ENCODE results near the gene ANKRD35.
"Not testable (repeated sequence)": the region's sequence is repeated elsewhere in the genome, so short reads cannot be mapped to it uniquely, and the experiment has no call there.

Gene ANKRD35, protein sequence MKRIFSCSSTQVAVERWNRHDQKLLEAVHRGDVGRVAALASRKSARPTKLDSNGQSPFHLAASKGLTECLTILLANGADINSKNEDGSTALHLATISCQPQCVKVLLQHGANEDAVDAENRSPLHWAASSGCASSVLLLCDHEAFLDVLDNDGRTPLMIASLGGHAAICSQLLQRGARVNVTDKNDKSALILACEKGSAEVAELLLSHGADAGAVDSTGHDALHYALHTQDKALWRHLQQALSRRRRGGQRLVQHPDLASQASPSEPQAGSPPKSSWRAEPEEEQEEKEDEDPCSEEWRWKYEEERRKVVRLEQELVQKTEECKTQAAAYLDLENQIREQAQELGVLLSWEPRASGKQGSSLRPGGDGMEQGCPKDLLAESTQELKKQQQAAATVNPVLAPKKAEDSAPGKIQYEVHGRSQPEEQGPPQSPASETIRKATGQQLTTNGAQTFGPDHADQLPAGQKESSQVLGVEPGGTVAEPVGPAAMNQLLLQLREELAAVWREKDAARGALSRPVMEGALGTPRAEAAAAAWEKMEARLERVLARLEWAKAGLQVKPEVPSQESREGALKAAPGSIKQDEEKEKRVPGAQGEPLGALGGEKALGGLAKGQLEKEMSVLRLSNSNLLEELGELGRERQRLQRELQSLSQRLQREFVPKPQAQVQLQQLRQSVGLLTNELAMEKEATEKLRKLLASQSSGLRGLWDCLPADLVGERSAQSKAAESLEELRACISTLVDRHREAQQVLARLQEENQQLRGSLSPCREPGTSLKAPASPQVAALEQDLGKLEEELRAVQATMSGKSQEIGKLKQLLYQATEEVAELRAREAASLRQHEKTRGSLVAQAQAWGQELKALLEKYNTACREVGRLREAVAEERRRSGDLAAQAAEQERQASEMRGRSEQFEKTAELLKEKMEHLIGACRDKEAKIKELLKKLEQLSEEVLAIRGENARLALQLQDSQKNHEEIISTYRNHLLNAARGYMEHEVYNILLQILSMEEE

DNA sequence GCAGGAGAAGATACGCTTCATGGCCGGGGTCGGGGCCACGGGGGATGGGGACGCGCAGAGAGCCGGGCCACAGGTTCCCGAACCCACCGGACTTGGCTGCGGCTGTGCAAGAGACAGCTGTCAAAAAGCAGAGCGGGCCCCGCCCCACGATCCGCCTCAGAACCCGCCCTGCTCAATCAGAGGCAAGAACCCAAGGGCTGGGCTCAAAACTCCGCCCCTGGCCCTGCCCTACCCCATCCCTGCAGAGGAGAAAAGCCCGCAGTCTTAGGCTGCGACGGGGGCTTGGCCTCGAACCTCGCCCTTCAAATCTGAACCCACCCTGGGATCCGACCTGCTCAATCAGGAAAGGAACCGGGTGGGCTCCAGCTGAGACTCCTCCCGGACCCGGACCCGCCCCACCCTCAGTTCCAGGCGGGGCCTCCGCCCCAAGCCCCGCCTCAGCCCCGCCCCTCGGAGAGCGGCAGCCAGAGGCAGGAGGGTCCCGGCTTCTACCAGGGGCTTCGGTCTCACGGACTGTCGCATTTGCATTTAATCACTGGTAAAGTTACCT lies at the start of gene ANKRD35:
Gene ANKRD35, minus strand, starts transcription at position 129 of the 550 bp plus-strand sequence. Its CDS starts 108 bp downstream, at position 21.
- DNase-seq (ENCODE audit: low read depth in 1 of 2, low spot score in 1 of 2): peak; percentile 63 to 82

DNA sequence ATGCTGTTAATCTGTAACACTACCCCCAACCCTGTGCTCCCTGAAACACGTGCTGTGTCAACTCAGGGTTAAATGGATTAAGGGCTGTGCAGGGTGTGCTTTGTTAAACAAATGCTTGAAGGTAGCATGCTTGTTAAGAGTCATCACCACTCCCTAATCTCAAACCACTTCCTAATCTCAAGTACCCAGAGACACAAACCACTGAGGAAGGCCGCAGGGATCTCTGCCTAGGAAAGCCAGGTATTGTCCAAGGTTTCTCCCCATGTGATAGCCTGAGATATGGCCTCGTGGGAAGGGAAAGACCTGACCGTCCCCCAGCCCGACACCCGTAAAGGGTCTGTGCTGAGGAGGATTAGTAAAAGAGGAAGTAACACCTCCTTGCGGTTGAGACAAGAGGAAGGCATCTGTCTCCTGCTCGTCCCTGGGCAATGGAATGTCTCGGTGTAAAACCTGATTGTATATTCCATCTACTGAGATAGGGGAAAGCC lies 46.9 kb upstream of the ANKRD35 start:
- not testable (repeated sequence) for DNase-seq (ENCODE audit: low read depth in 1 of 2, low spot score in 1 of 2)

- no peak for DNase-seq (ENCODE audit: low read depth in 1 of 2, low spot score in 1 of 2)
Measured at GRCh38 chr1:145927916-145928643, 42.4 kb upstream of the ANKRD35 start.

DNA sequence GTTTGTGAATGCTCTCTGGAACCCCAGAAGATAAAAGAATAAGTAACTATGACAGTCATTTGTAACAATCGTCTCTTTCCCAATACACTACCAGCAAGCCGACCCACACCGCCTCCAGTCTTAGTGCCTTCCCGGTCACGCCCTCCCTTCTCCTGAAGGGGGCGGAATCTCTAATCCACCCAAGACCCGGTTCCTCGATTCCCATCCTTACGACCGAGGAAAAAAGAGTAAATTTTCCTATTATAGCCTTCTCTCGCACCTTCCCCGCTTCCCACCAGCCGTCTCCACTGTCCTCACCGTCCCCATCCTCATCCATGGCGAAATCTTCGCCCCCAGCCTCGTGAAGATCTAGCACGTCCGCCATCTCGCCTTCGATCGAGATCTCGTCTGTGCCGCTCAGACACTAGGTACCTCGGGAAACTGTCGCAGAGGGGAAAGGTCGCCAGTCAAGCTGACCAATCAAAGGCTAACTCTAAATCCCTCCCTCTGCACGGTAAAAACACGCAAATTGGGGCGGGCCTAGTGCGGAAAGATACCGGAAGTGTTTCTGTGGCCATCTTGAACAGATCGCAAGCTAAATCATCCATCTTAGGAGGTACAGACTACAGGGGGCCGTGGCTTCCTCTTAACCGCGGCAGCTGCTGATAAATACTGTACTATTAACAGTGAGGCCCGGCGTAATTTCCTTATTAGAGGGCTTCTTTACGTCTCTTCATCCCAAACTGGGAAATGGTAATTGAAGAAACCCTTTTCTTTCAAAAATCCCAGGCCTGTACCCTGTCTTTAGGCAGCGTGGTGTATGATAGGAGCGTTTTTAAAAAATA lies 41.6 kb upstream of the ANKRD35 start, which contains the start of gene RBM8A:
Gene RBM8A, minus strand, starts transcription at position 422 of the 824 bp plus-strand sequence. Its CDS starts 58 bp downstream, at position 364.
- peak; percentile 74 to 86 for DNase-seq (ENCODE audit: low read depth in 1 of 2, low spot score in 1 of 2)

- peak in 1 of 2 donors; percentile 28 for DNase-seq (ENCODE audit: low read depth in 1 of 2, low spot score in 1 of 2)
Measured at GRCh38 chr1:145926686-145927062, 41.0 kb upstream of the ANKRD35 start.

- no peak for DNase-seq (ENCODE audit: low read depth in 1 of 2, low spot score in 1 of 2)
Measured at GRCh38 chr1:145922266-145922665, 36.6 kb upstream of the ANKRD35 start.

DNA sequence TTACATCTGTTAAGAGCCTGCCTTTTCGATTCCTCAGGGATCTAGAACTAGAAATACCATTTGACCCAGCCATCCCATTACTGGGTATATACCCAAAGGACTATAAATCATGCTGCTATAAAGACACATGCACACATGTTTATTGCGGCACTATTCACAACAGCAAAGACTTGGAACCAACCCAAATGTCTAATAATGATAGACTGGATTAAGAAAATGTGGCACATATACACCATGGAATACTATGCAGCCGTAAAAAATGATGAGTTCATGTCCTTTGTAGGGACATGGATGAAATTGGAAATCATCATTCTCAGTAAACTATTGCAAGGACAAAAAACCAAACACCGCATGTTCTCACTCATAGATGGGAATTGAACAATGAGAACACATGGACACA lies 34.6 kb upstream of the ANKRD35 start:
- not testable (repeated sequence) for DNase-seq (ENCODE audit: low read depth in 1 of 2, low spot score in 1 of 2)

- no peak for DNase-seq (ENCODE audit: low read depth in 1 of 2, low spot score in 1 of 2)
Measured at GRCh38 chr1:145918992-145919939, 33.6 kb upstream of the ANKRD35 start.

- peak; percentile 85 to 90 for DNase-seq (ENCODE audit: low read depth in 1 of 2, low spot score in 1 of 2)
Measured at GRCh38 chr1:145918144-145918991, 32.7 kb upstream of the ANKRD35 start, which contains the start of gene PEX11B. TSS of gene PEX11B (minus strand) at chr1:145918717. CDS start at chr1:145918688, 29 bp downstream.

DNA sequence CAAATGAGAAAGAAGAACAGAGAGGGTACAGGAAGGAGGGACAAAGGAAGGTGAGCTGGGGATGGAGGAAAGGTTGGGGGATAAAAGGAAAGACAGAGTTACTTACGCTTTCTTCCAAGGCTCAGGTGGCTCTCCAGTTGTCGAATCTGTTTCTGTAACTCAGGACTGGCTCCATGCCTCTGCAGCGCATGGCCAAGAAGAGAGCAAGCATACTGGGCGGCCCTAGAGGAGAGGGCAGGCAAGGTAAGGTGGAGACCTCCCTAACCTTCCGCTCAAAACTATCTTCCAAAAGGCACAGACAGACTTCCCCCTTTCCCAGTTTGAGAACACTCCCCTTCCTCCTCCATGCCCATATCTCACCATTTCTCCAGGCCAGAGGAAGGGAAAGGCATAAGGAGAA lies 31.9 kb upstream of the ANKRD35 start:
- DNase-seq (ENCODE audit: low read depth in 1 of 2, low spot score in 1 of 2): no peak

- DNase-seq (ENCODE audit: low read depth in 1 of 2, low spot score in 1 of 2): no peak
Measured at GRCh38 chr1:145916745-145917144, 31.1 kb upstream of the ANKRD35 start.

DNA sequence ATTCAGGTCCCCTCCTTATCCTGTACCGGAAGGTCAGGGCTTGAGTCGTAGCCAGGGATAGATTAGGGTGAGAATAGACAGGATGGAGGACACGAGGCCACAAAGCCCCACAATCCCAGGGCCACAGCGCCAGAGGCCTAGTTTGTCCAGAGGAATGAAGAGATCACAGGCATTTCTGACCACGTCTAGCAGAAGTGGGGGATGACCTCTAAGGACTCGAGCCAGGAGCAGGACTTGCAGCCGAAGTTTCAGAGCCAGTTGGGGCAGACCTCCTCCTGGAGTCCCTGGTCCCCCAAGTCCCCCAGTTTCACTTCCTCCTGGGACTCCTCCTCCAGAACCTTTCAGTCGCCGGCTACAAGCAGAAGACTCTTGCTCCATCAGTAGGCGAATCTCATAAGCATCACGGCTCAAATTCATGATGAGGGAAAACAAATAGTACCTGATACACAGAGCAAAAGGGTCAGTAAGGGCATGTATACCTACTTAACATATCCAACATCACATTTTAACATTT lies 26.5 kb upstream of the ANKRD35 start:
- no peak for DNase-seq (ENCODE audit: low read depth in 1 of 2, low spot score in 1 of 2)

DNA sequence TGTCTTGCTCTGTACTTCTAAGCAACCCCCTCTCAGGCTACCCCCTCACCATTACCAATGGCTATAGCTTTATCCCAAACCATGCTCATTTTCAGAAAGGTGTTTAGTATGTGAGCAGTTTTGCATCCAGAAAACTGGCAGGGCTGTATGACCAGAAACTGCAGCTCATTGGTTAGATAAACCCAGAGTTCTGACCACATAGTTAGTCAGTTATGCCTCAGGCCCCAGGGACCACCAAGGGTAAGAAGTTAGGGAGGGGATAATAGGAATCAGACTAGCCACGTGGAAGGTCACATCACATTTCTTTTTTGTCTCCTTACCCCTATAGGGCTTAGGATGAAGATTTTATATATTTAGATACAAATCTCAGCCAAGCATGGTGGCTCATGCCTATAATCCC lies 23.0 kb upstream of the ANKRD35 start:
- DNase-seq (ENCODE audit: low read depth in 1 of 2, low spot score in 1 of 2): no peak

GRCh38 chr1:145906954-145907753 lies 21.5 kb upstream of the ANKRD35 start:
- DNase-seq (ENCODE audit: low read depth in 1 of 2, low spot score in 1 of 2): no peak

- no peak for DNase-seq (ENCODE audit: low read depth in 1 of 2, low spot score in 1 of 2)
Measured at GRCh38 chr1:145901312-145902021, 15.8 kb upstream of the ANKRD35 start.

DNA sequence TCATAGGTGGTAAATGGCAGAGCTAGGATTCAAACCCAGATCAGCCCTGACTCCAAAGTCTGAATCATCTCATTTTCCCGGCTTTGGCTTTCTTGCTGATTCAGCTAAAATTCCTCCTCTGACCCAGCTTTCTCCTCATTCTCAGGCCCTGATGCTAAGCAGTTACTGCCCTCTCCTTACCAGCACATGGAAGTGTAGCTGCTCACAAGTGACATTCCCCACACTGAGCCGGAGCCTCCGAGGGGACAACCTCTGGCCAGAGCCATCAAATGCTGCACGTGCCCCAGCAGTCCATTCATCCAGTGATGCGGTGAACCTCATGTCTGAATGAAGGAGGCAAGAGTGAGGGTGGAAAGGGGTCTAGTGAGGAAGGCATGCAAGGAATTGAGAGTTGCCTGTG lies 13.1 kb upstream of the ANKRD35 start:
- DNase-seq (ENCODE audit: low read depth in 1 of 2, low spot score in 1 of 2): no peak

Data from stimulated activated CD4-positive, alpha-beta T cell treated with anti-CD3 and anti-CD28 coated beads, Interleukin-15, amount 100 ng/mL, for 1 hour (primary cell).